Hepatocyte (in vitro differentiated cells): ENCODE measurements around the gene RAB18. TPM values are rescaled to one million over a fixed set of nuclear protein-coding genes. Genes with fewer than 3 reads are reported as not detected.
A peak's percentile ranks its signal among the peaks of the same experiment; 100 is the strongest.

Experiments
- DNase-seq: peaks from one replicate; pipeline ENCODE4 v3.0.0-alpha.2; 2016; ENCODE audit warnings: low spot score
- H2AFZ ChIP-seq: fragments of 200-600 bp; sonication (generic); 2 replicates; pipeline ENCODE4 v1.6.0; 2016; ENCODE audit warnings: antibody characterized with exemption, mild to moderate bottlenecking
- H3K27ac ChIP-seq: fragments of 200-600 bp; sonication (generic); 2 replicates; pipeline ENCODE4 v1.5.1; 2016; ENCODE audit warnings: mild to moderate bottlenecking
- H3K27me3 ChIP-seq: fragments of 200-600 bp; sonication (generic); 2 replicates; pipeline ENCODE4 v1.6.1; 2016
- H3K36me3 ChIP-seq: fragments of 200-600 bp; sonication (generic); replicated peaks from 2 replicates; pipeline ENCODE4 v1.5.1; 2016; ENCODE audit warnings: low read depth; ENCODE audit not compliant: insufficient read depth
- H3K4me1 ChIP-seq: fragments of 200-600 bp; sonication (generic); 2 replicates; pipeline ENCODE4 v1.5.1; 2016; ENCODE audit warnings: mild to moderate bottlenecking, moderate library complexity; ENCODE audit not compliant: insufficient read depth
- H3K4me2 ChIP-seq: fragments of 200-600 bp; sonication (generic); 2 replicates; pipeline ENCODE4 v1.6.0; 2016
- H3K4me3 ChIP-seq: fragments of 200-600 bp; sonication (generic); 2 replicates; pipeline ENCODE4 v1.5.1; 2016; ENCODE audit warnings: mild to moderate bottlenecking
- H3K79me2 ChIP-seq: fragments of 200-600 bp; sonication (generic); 2 replicates; pipeline ENCODE4 v1.6.0; 2017; ENCODE audit warnings: mild to moderate bottlenecking
- H3K9me2 ChIP-seq: fragments of 200-600 bp; sonication (generic); replicated peaks from 2 replicates; pipeline ENCODE4 v1.6.0; 2017; ENCODE audit warnings: mild to moderate bottlenecking; ENCODE audit not compliant: insufficient read depth
- H3K9me3 ChIP-seq: fragments of 200-600 bp; sonication (generic); 2 replicates; pipeline ENCODE4 v1.5.1; 2016; ENCODE audit warnings: low read depth, mild to moderate bottlenecking
- H4K20me1 ChIP-seq: fragments of 200-600 bp; sonication (generic); 2 replicates; pipeline ENCODE4 v1.6.0; 2016; ENCODE audit warnings: mild to moderate bottlenecking; ENCODE audit not compliant: insufficient read depth, poor library complexity, severe bottlenecking
- EZH2 ChIP-seq: fragments of 200-600 bp; sonication (generic); IDR thresholded peaks from 2 replicates; pipeline ENCODE4 v1.6.1; 2016; ENCODE audit warnings: antibody characterized with exemption, mild to moderate bottlenecking, borderline replicate concordance
- EZH2phosphoT487 ChIP-seq: fragments of 200-600 bp; sonication (generic); IDR thresholded peaks from one replicate; pipeline ENCODE4 v1.6.1; 2018; ENCODE audit warnings: antibody characterized with exemption, mild to moderate bottlenecking, low read depth, moderate library complexity; ENCODE audit not compliant: unreplicated experiment, severe bottlenecking
- WGBS: methylation state at CpG from one replicate; pipeline ENCODE4 v1.1.6; 2016; ENCODE audit warnings: low lambda C conversion rate; ENCODE audit errors: missing lambda C conversion rate; 5-methylcytosine and 5-hydroxymethylcytosine counted together
- polyA plus RNA-seq: library from polyadenylated mRNA; unstranded; fragments of >200 nt; fragmentation: Nextera tagmentation; extraction: Ambion mirVana; gene quantifications from 2 replicates; pipeline ENCODE4 v1.2.1, GENCODE V29; 2016
- total RNA-seq: library from RNA; depleted of rRNA; stranded (reverse); fragments of >200 nt; gene quantifications from 2 replicates; pipeline ENCODE4 v1.2.3, GENCODE V29; 2014
- TF ChIP-seq, protein P1 (sequence below): fragments of 200-600 bp; sonication (generic); IDR thresholded peaks from 2 replicates; pipeline ENCODE4 v1.5.1; 2016; ENCODE audit warnings: antibody characterized with exemption, mild to moderate bottlenecking; ENCODE audit not compliant: poor library complexity

RAB18 gene
- total and polyA plus RNA-seq, 2 experiments from 2014 or later, result 88.5 to 132 TPM

DNA sequence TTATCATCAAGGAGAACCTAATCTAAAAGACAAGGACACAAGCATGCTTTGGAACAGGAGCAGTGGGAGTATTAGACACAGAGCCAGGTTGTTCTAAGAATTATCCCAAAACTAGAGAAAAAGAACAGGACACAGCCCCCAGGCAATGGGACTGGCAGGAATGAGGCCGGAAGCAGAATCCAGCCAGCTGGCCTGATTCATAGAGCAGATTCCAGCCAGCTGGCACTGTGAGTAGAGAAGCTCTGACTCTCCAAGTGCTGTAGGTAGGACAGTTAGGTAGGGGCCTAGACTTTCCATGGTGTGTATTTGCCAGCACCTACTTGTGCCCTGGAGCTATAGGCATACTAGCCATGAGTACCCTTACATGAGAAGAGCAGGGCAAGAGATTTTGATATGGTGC, 13.3 kb upstream of the RAB18 start:
- Histone ChIP-seq H3K4me2 (no peak overlapping the region), H3K9me2 (no peaks in the 10 kb centered on the region), H3K79me2 (no peaks in the 10 kb centered on the region), H3K27ac (no peak overlapping the region), H3K27me3 (peaks cover 9% of the 10 kb centered on the region), H3K36me3 (no peaks in the 10 kb centered on the region), H4K20me1 (no peaks in the 10 kb centered on the region), H3K4me3 (no peak overlapping the region), H2AFZ (no peak overlapping the region), H3K4me1 (no peaks in the 10 kb centered on the region), H3K9me3 (no peaks in the 10 kb centered on the region)
- WGBS, result 48% methylated on average over 1 of the region's 1 CpG
- TF ChIP-seq, protein P1, sequence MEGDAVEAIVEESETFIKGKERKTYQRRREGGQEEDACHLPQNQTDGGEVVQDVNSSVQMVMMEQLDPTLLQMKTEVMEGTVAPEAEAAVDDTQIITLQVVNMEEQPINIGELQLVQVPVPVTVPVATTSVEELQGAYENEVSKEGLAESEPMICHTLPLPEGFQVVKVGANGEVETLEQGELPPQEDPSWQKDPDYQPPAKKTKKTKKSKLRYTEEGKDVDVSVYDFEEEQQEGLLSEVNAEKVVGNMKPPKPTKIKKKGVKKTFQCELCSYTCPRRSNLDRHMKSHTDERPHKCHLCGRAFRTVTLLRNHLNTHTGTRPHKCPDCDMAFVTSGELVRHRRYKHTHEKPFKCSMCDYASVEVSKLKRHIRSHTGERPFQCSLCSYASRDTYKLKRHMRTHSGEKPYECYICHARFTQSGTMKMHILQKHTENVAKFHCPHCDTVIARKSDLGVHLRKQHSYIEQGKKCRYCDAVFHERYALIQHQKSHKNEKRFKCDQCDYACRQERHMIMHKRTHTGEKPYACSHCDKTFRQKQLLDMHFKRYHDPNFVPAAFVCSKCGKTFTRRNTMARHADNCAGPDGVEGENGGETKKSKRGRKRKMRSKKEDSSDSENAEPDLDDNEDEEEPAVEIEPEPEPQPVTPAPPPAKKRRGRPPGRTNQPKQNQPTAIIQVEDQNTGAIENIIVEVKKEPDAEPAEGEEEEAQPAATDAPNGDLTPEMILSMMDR, result no peak
- DNase-seq, result peak; percentile 7

DNA sequence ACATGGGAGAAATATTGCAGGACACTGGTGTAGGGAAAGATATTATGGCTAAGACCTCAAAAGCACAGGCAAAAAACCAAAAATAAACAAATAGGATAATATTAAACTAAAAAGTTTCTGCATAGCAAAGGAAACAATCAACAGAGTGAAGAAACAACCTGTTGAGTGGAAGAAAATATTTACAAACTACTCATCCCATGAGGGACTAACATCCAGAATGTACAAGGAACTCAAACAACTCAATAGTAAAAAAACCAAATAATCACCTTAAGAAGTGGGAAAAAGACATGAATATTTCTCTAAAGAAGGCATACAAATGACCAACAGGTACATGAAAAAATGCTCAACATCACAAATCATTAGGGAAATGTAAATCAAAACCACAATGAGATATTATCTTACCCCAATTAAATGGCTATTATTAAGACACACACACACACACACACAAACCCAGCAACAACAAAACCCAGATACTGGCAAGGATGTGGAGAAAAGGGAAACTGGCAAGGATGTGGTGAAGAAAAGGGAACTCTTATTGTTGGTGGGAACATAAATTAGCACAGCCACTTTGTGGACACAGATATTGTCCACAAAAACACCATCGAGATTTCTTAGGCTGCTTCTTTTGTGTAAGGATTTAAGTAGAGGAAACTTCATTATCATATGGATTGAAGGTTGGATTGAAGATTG, 9.8 kb upstream of the RAB18 start:
- no peak for DNase-seq
- H3K36me3 ChIP-seq, result no peaks in the 10 kb centered on the region
- no peak overlapping the region for H3K4me3 ChIP-seq
- no peak for TF ChIP-seq EZH2phosphoT487
- TF ChIP-seq, protein P1, result no peak
- TF ChIP-seq EZH2, result no peak
- H2AFZ ChIP-seq, result no peak overlapping the region
- H3K4me1 ChIP-seq, result no peaks in the 10 kb centered on the region
- no peaks in the 10 kb centered on the region for H3K9me2 ChIP-seq
- no peak overlapping the region for H3K27ac ChIP-seq
- no peaks in the 10 kb centered on the region for H3K9me3 ChIP-seq
- H3K4me2 ChIP-seq, result no peak overlapping the region
- H3K27me3 ChIP-seq, result peaks cover 4% of the 10 kb centered on the region
- WGBS, result 74% methylated on average over 1 of the region's 1 CpG
- H3K79me2 ChIP-seq, result no peaks in the 10 kb centered on the region
- no peaks in the 10 kb centered on the region for H4K20me1 ChIP-seq

DNA sequence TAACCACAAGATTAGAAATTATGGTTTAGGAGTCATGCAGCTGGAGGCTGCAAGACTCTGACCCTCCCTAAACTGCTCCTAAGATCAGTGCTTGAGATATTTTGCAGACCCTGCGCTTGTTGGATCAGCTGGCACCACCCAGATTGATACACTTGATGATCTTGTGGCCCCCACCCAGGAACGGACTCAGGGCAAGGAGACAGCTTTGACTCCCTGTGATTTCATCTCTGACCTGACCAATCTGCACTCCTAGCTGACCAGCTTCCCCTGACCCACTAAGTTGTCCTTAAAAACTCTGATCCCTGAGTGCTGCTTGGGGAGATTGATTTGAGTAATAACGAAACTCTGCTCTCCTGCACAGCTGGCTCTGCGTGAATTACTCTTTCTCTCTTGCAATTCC, 8.0 kb upstream of the RAB18 start:
- H4K20me1 ChIP-seq, result no peaks in the 10 kb centered on the region
- DNase-seq, result no peak
- H3K4me2 ChIP-seq, result no peak overlapping the region
- H3K9me2 ChIP-seq, result no peaks in the 10 kb centered on the region
- H3K27ac ChIP-seq, result no peak overlapping the region
- peaks cover 4% of the 10 kb centered on the region for H3K27me3 ChIP-seq
- no peaks in the 10 kb centered on the region for H3K79me2 ChIP-seq
- H3K36me3 ChIP-seq, result no peaks in the 10 kb centered on the region
- H2AFZ ChIP-seq, result no peak overlapping the region
- no peak overlapping the region for H3K4me3 ChIP-seq
- WGBS, result 84% methylated on average over 4 of the region's 4 CpGs
- no peak for TF ChIP-seq EZH2
- TF ChIP-seq, protein P1, result no peak
- H3K9me3 ChIP-seq, result no peaks in the 10 kb centered on the region
- H3K4me1 ChIP-seq, result no peaks in the 10 kb centered on the region

DNA sequence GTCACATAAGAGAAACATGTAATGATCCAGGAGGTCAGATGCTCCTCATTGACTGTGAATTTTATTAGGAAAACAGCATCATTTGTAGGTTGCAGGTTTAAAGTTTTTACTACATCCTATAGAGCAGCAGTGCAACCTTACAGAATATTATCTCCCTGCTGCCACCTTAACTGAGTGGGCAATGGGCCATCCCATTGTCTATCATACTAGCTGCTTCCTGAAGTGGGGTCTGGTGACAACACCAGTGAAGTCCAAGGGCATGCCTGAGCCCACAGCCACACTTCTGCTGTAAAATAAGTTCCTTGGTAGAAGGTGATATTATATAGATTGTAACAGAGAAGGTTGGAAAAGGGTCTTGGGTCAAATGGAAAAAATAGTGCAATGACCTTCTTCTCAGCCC, 4.0 kb upstream of the RAB18 start:
- Histone ChIP-seq H4K20me1 (peaks cover 3% of the 10 kb centered on the region), H3K4me1 (no peaks in the 10 kb centered on the region), H2AFZ (no peak overlapping the region), H3K4me2 (no peak overlapping the region), H3K79me2 (peaks cover 7% of the 10 kb centered on the region), H3K4me3 (no peak overlapping the region), H3K9me2 (no peaks in the 10 kb centered on the region), H3K27me3 (no peaks in the 10 kb centered on the region), H3K27ac (no peak overlapping the region), H3K36me3 (no peaks in the 10 kb centered on the region), H3K9me3 (no peaks in the 10 kb centered on the region)
- TF ChIP-seq, protein P1, result no peak
- TF ChIP-seq EZH2phosphoT487, result no peak
- TF ChIP-seq EZH2, result no peak
- DNase-seq, result no peak
